Spleen (tissue), 7 donors: ENCODE measurements around the gene OR2F2.

Experiments
- POLR2A ChIP-seq, 3 donors: fragments of 450-650 bp; IDR thresholded peaks; one replicate each; pipeline ENCODE4 v1.5.1; 2017; ENCODE audit warnings: antibody characterized with exemption in 3 of 3, mild to moderate bottlenecking in 1 of 3
- POLR2AphosphoS5 ChIP-seq, 3 donors: sonication (generic); formaldehyde crosslinking; IDR thresholded peaks; one replicate each; pipeline ENCODE4 v1.5.1; 2017; ENCODE audit warnings: antibody characterized with exemption in 3 of 3
- TF ChIP-seq, protein P1 (sequence below), 11 experiments: fragments of 200-600 bp in 7 of 11; fragments of 450-650 bp in 4 of 11; sonication (generic) in 4 of 11; IDR thresholded peaks in 8 of 11; conservative IDR thresholded peaks in 3 of 11; 1 replicate in 7 of 11; 2 replicates in 4 of 11; pipeline versions ENCODE4 v1.4.0 to v1.8.0; 2016 to 2021; ENCODE audit warnings: antibody characterized with exemption in 11 of 11, inconsistent platforms in 4 of 11, mild to moderate bottlenecking in 1 of 11
- donor health status: DM: no; HTN: no; CAD: no; lungs with moderate emphysema.
- donor health status: DM: no; HTN: no; CAD: no.
- donor health status: DM: no; HTN: no; CAD: no.

DNA sequence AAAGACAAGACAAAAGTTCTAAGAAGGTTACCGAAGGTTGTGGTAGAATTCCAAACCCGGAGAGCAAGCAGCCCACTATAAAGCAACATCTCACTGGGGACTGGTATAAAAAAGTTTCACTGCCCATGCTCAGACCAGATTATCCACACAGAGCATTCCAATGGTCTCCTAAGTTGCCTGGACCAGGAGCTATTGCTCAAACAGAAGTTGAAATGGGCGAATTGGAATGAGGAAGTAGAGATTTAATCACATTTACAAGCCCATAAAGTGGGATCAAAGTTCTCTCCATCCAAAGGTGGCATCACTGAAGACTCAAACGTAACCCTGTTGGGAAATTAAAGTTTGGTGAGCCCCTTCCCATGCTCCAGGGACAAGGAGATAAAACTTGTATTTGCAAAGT, 39.4 kb downstream of the OR2F2 start:
- TF ChIP-seq, protein P1, sequence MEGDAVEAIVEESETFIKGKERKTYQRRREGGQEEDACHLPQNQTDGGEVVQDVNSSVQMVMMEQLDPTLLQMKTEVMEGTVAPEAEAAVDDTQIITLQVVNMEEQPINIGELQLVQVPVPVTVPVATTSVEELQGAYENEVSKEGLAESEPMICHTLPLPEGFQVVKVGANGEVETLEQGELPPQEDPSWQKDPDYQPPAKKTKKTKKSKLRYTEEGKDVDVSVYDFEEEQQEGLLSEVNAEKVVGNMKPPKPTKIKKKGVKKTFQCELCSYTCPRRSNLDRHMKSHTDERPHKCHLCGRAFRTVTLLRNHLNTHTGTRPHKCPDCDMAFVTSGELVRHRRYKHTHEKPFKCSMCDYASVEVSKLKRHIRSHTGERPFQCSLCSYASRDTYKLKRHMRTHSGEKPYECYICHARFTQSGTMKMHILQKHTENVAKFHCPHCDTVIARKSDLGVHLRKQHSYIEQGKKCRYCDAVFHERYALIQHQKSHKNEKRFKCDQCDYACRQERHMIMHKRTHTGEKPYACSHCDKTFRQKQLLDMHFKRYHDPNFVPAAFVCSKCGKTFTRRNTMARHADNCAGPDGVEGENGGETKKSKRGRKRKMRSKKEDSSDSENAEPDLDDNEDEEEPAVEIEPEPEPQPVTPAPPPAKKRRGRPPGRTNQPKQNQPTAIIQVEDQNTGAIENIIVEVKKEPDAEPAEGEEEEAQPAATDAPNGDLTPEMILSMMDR (IDR thresholded peaks at IDR 0.05 in 8 of 11, conservative IDR thresholded peaks at IDR 0.05 in 3 of 11) = no peak
- TF ChIP-seq POLR2AphosphoS5 (IDR thresholded peaks at IDR 0.05) (no peak), POLR2A (IDR thresholded peaks at IDR 0.05) (no peak)
